HepG2 (cell line): ENCODE measurements around the gene SNX21. TPM values are rescaled to one million over a fixed set of nuclear protein-coding genes. Genes with fewer than 3 reads are reported as not detected.

Source experiments
- ATF1 ChIP-seq: IDR thresholded peaks from 2 replicates; pipeline ENCODE4 v1.6.1; 2016; ENCODE audit warnings: mild to moderate bottlenecking, control low read depth
- ELF3 ChIP-seq: IDR thresholded peaks from 2 replicates; pipeline ENCODE4 v1.6.1; 2016; ENCODE audit warnings: missing genetic modification reagents, missing compliant biosample characterization
- FOSL2 ChIP-seq: sonication (generic); formaldehyde crosslinking; IDR thresholded peaks from 2 replicates; pipeline ENCODE4 v1.4.0; 2020; ENCODE audit warnings: missing genetic modification reagents
- GLI4 ChIP-seq: sonication (generic); formaldehyde crosslinking; IDR thresholded peaks from 2 replicates; pipeline ENCODE4 v1.5.1; 2020; ENCODE audit warnings: missing genetic modification reagents, mild to moderate bottlenecking, moderate library complexity, borderline replicate concordance
- GTF2F1 ChIP-seq: fragments of 150-350 bp; IDR thresholded peaks from 2 replicates; pipeline ENCODE4 v1.6.1; 2014; ENCODE audit warnings: low read length
- HNRNPK ChIP-seq: fragments of 200-400 bp; formaldehyde crosslinking; IDR thresholded peaks from 2 replicates; pipeline ENCODE4 v1.6.1; 2018; ENCODE audit warnings: low read length, low read depth, moderate library complexity, mild to moderate bottlenecking; ENCODE audit not compliant: poor library complexity, severe bottlenecking
- KAT2B ChIP-seq: fragments of 150-350 bp; IDR thresholded peaks from 2 replicates; pipeline ENCODE4 v1.6.1; 2014; ENCODE audit warnings: low read depth, low read length, borderline replicate concordance
- KAT7 ChIP-seq: IDR thresholded peaks from 2 replicates; pipeline ENCODE4 v1.6.1; 2018; ENCODE audit warnings: borderline replicate concordance, missing compliant biosample characterization
- KDM2A ChIP-seq: sonication (generic); formaldehyde crosslinking; IDR thresholded peaks from 2 replicates; pipeline ENCODE4 v1.4.0; 2020; ENCODE audit warnings: low read depth, missing genetic modification reagents, borderline replicate concordance
- MATR3 ChIP-seq: sonication (generic); formaldehyde crosslinking; IDR thresholded peaks from 2 replicates; pipeline ENCODE4 v1.4.0; 2020; ENCODE audit warnings: missing genetic modification reagents
- MEIS1 ChIP-seq: sonication (generic); formaldehyde crosslinking; IDR thresholded peaks from 2 replicates; pipeline ENCODE4 v1.9.0; 2021; ENCODE audit warnings: mild to moderate bottlenecking, missing genetic modification reagents, moderate library complexity, borderline replicate concordance
- NFE2L1 ChIP-seq: sonication (generic); formaldehyde crosslinking; IDR thresholded peaks from 2 replicates; pipeline ENCODE4 v1.4.0; 2020; ENCODE audit warnings: missing genetic modification reagents, mild to moderate bottlenecking, borderline replicate concordance
- SALL1 ChIP-seq: sonication (generic); formaldehyde crosslinking; IDR thresholded peaks from 2 replicates; pipeline ENCODE4 v1.8.0; 2022; ENCODE audit warnings: mild to moderate bottlenecking, missing genetic modification reagents
- WIZ ChIP-seq: sonication (generic); formaldehyde crosslinking; IDR thresholded peaks from 2 replicates; pipeline ENCODE4 v1.5.1; 2020; ENCODE audit warnings: mild to moderate bottlenecking, missing genetic modification reagents
- ZBTB7A ChIP-seq: sonication (generic); formaldehyde crosslinking; IDR thresholded peaks from 2 replicates; pipeline ENCODE4 v1.8.0; 2022; ENCODE audit warnings: mild to moderate bottlenecking, missing genetic modification reagents
- ZNF530 ChIP-seq: sonication (generic); formaldehyde crosslinking; IDR thresholded peaks from 2 replicates; pipeline ENCODE4 v1.5.0; 2020; ENCODE audit warnings: low read depth, mild to moderate bottlenecking, missing genetic modification reagents
- ZNF598 ChIP-seq: sonication (generic); formaldehyde crosslinking; IDR thresholded peaks from 2 replicates; pipeline ENCODE4 v1.5.1; 2020; ENCODE audit warnings: mild to moderate bottlenecking, missing genetic modification reagents, borderline replicate concordance
- ZNF737 ChIP-seq: sonication (generic); formaldehyde crosslinking; IDR thresholded peaks from 2 replicates; pipeline ENCODE4 v1.5.0; 2020; ENCODE audit warnings: missing genetic modification reagents, mild to moderate bottlenecking, borderline replicate concordance
- polyA plus RNA-seq, 8 experiments: library from polyadenylated mRNA; depleted of rRNA in 3 of 8; stranded (reverse) in 7 of 8; unstranded in 1 of 8; fragments of >200 nt; fragmentation: Illumina TruSeq in 4 of 8; extraction: Trizol in 4 of 8; gene quantifications; 2 replicates each; pipeline versions ENCODE4 v1.2.1 to v1.2.3, GENCODE V29; 2011 to 2016; ENCODE audit warnings: low read depth in 4 of 8, missing spikeins in 1 of 8, mixed read lengths in 1 of 8; ENCODE audit not compliant: insufficient read depth in 1 of 8
- total RNA-seq, 5 experiments: library from RNA; depleted of rRNA; stranded (reverse); fragments of >200 nt; fragmentation: Illumina TruSeq; extraction: Trizol; gene quantifications; 2 replicates each; pipeline ENCODE4 v1.2.3, GENCODE V29; 2016; ENCODE audit warnings: low read depth in 1 of 5
- TF ChIP-seq, protein P1 (sequence below): sonication (generic); formaldehyde crosslinking; IDR thresholded peaks from 2 replicates; pipeline ENCODE4 v1.9.0; 2021; ENCODE audit warnings: missing genetic modification reagents, borderline replicate concordance
- TF ChIP-seq, protein P2 (sequence below): IDR thresholded peaks from 2 replicates; pipeline ENCODE4 v1.6.1; 2018; ENCODE audit warnings: missing genetic modification reagents, mild to moderate bottlenecking, missing compliant biosample characterization
- TF ChIP-seq, protein P3 (sequence below): sonication (generic); formaldehyde crosslinking; conservative IDR thresholded peaks from 2 replicates; pipeline ENCODE4 v1.4.0; 2020; ENCODE audit warnings: missing genetic modification reagents
- TF ChIP-seq, protein P4 (sequence below): sonication (generic); formaldehyde crosslinking; IDR thresholded peaks from 2 replicates; pipeline ENCODE4 v1.8.1; 2023; ENCODE audit warnings: mild to moderate bottlenecking, missing genetic modification reagents
- TF ChIP-seq, protein P5 (sequence below): sonication (generic); formaldehyde crosslinking; IDR thresholded peaks from 2 replicates; pipeline ENCODE4 v1.4.0; 2020; ENCODE audit warnings: missing genetic modification reagents

SNX21 gene
- total and polyA plus RNA-seq, 2 of the 13 experiments (the other 11 are each of a cell fraction or from before 2014, with no cell fraction given) = 7.7 to 12.8 TPM

DNA sequence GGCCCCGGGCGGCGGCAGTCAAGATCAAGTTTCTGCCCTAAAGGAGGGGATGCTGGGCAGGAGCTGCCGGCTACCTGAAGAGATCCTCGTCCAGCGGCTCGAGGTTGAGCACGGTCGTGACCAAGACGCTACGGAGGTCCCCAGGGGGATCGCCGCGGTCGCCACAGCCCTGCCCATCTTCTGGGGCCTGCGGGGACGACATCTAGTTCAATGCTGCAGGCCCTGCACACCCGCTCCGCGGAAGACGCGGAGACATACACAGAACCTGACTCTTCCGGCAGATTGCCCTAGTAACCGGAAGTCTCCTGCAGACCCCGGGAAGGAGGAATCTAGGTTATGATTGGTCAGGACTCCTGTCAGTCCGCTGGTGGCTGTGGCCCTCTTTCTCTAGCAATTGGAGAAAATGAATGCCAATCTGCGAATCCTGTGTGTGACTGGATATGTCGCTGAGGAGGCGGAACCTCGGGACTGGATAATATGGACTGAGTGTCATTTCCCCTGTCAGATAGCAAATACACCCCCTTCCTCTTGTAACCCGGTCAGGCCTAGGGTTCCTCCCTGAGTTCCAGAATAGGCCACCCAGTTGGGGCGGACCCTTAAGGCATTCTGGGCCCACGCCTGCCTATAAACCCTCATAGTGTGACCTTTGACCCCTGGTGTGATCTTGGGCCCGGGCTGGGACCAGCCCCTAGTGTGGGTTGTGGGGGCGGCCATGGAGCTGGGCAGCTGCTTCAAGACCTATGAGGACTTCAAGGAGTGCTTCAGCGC is 23.7 kb downstream of the SNX21 start, which contains the start of the genes ACOT8 and ZSWIM3 (continued):
- TF ChIP-seq GTF2F1 (peak; percentile 15; the same call in 1 of the 2 replicates), ZNF737 (CRISPR knock-in tag) (no peak), MEIS1 (CRISPR knock-in tag) (peak; percentile 93; the same call in 1 of the 2 replicates), ELF3 (CRISPR knock-in tag) (peak; percentile 90), MATR3 (CRISPR knock-in tag) (no peak), NFE2L1 (CRISPR knock-in tag) (0 out of 2 replicates have a peak, but pooled peaks have one; percentile 82), ATF1 (peak; percentile 90), HNRNPK (no peak), ZNF530 (CRISPR knock-in tag) (peak; percentile 38; the same call in 1 of the 2 replicates), WIZ (CRISPR knock-in tag) (0 out of 2 replicates have a peak, but pooled peaks have one; percentile 89), SALL1 (peak; percentile 75), ZBTB7A (CRISPR knock-in tag) (no peak), ZNF598 (CRISPR knock-in tag) (peak; percentile 93), KAT7 (no peak; the same call in 1 of the 2 replicates), GLI4 (CRISPR knock-in tag) (peak; percentile 87), KDM2A (CRISPR knock-in tag) (peak; percentile 93; the same call in 1 of the 2 replicates), FOSL2 (CRISPR knock-in tag) (0 out of 2 replicates have a peak, but pooled peaks have one; percentile 42), KAT2B (no peak)
- TF ChIP-seq, protein P1, sequence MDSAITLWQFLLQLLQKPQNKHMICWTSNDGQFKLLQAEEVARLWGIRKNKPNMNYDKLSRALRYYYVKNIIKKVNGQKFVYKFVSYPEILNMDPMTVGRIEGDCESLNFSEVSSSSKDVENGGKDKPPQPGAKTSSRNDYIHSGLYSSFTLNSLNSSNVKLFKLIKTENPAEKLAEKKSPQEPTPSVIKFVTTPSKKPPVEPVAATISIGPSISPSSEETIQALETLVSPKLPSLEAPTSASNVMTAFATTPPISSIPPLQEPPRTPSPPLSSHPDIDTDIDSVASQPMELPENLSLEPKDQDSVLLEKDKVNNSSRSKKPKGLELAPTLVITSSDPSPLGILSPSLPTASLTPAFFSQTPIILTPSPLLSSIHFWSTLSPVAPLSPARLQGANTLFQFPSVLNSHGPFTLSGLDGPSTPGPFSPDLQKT (CRISPR knock-in tag) = 0 out of 2 replicates have a peak, but pooled peaks have one; percentile 24
- TF ChIP-seq, protein P2, sequence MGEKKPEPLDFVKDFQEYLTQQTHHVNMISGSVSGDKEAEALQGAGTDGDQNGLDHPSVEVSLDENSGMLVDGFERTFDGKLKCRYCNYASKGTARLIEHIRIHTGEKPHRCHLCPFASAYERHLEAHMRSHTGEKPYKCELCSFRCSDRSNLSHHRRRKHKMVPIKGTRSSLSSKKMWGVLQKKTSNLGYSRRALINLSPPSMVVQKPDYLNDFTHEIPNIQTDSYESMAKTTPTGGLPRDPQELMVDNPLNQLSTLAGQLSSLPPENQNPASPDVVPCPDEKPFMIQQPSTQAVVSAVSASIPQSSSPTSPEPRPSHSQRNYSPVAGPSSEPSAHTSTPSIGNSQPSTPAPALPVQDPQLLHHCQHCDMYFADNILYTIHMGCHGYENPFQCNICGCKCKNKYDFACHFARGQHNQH (CRISPR knock-in tag) = peak; percentile 99
- TF ChIP-seq, protein P3, sequence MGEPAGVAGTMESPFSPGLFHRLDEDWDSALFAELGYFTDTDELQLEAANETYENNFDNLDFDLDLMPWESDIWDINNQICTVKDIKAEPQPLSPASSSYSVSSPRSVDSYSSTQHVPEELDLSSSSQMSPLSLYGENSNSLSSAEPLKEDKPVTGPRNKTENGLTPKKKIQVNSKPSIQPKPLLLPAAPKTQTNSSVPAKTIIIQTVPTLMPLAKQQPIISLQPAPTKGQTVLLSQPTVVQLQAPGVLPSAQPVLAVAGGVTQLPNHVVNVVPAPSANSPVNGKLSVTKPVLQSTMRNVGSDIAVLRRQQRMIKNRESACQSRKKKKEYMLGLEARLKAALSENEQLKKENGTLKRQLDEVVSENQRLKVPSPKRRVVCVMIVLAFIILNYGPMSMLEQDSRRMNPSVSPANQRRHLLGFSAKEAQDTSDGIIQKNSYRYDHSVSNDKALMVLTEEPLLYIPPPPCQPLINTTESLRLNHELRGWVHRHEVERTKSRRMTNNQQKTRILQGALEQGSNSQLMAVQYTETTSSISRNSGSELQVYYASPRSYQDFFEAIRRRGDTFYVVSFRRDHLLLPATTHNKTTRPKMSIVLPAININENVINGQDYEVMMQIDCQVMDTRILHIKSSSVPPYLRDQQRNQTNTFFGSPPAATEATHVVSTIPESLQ (CRISPR knock-in tag) = no peak; the same call in 1 of the 2 replicates
- TF ChIP-seq, protein P4, sequence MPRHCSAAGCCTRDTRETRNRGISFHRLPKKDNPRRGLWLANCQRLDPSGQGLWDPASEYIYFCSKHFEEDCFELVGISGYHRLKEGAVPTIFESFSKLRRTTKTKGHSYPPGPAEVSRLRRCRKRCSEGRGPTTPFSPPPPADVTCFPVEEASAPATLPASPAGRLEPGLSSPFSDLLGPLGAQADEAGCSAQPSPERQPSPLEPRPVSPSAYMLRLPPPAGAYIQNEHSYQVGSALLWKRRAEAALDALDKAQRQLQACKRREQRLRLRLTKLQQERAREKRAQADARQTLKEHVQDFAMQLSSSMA (CRISPR knock-in tag) = peak; percentile 97
- TF ChIP-seq, protein P5, sequence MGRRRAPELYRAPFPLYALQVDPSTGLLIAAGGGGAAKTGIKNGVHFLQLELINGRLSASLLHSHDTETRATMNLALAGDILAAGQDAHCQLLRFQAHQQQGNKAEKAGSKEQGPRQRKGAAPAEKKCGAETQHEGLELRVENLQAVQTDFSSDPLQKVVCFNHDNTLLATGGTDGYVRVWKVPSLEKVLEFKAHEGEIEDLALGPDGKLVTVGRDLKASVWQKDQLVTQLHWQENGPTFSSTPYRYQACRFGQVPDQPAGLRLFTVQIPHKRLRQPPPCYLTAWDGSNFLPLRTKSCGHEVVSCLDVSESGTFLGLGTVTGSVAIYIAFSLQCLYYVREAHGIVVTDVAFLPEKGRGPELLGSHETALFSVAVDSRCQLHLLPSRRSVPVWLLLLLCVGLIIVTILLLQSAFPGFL = no peak
